ENCODE measurements around the gene POLR2H. TPM values are rescaled to one million over a fixed set of nuclear protein-coding genes. Genes with fewer than 3 reads are reported as not detected.

Gene POLR2H
- total RNA-seq, 2 experiments from 2014 or later: 74.4 to 79.9 TPM

DNA sequence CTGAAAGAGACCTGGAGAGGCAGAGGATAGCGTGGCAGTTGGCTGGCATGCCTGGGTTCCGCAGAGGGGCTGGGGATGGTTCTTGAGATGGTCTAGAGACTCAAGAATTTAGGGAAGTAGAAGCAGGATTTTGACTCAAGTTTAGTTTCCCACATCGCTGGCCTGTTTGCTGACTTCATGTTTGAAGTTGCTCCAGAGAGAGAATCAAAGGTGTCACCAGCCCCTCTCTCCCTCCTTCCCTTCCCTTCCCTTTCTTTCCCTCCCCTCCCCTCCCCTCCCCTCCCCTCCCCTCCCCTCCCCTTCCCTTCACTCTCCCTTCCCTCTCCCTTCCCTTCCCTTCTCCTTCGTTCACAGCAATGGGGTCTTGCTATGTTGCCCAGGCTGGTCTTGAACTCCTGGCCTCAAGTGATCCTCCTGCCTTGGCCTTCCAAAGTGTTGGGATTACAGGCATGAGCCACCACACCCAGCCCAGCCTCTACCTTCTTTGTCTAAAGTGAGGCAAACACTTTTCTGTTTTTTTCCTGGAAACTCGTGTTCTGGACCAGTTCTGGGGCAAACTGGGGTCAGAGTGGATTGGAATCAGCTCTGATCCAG, 28.5 kb downstream of the POLR2H start:
- no peak overlapping the region for H3K4me3 Mint-ChIP-seq
- CTCF ChIA-PET: interaction anchor here (1.5 to 2.4 kb wide), 3 partner anchors 17 to 19 kb away, joined by 3 to 9 read pairs (median 6); no protein-coding TSS in a partner anchor

DNA sequence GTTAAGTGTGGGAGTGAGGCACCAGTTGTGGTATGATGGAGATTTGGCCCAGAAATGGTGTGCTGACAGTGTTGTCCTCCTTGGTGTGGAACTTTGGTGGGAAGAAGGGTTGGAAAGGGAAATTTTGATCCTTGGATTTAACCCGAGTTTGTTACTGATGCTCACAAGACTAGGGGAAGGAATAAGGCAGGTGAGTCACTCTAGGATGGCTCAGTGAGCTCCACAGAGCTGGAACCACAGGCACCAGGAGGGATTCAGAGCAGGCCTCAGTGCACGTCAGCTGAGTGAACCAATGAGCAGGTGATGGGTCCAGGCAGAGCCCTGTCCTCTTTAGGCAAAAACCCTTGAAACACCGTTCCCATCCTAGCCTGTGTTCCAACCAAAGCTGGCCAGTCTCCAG, 29.8 kb downstream of the POLR2H start:
- H3K27me3 Mint-ChIP-seq: peaks cover 11% of the 10 kb centered on the region
- H3K4me1 Mint-ChIP-seq: no peaks in the 10 kb centered on the region
- DNase-seq: no peak
- H3K27ac Mint-ChIP-seq: no peak overlapping the region
- no peak overlapping the region for H3K4me3 Mint-ChIP-seq
- no peaks in the 10 kb centered on the region for H3K9me3 Mint-ChIP-seq
- H3K36me3 Mint-ChIP-seq (ENCODE audit: low read depth): no peaks in the 10 kb centered on the region
- ChIA-PET POLR2A (no interaction called here), CTCF (interaction anchor here (2.4 kb wide), 1 partner anchor 20 kb away, joined by 9 read pairs; no protein-coding TSS in a partner anchor)

More for the DNA sequence above, 28.5 kb downstream of the POLR2H start:
- Mint-ChIP-seq H3K36me3 (ENCODE audit: low read depth) (no peaks in the 10 kb centered on the region), H3K4me1 (no peaks in the 10 kb centered on the region), H3K27ac (no peak overlapping the region), H3K9me3 (no peaks in the 10 kb centered on the region), H3K27me3 (peaks cover 14% of the 10 kb centered on the region)
- no peak for DNase-seq
- POLR2A ChIA-PET: no interaction called here

- Mint-ChIP-seq H3K27ac (no peak overlapping the region), H3K4me3 (no peak overlapping the region), H3K27me3 (peaks cover 15% of the 10 kb centered on the region), H3K9me3 (no peaks in the 10 kb centered on the region), H3K36me3 (ENCODE audit: low read depth) (no peaks in the 10 kb centered on the region), H3K4me1 (no peaks in the 10 kb centered on the region)
- CTCF ChIA-PET: no interaction called here
- DNase-seq: no peak
- POLR2A ChIA-PET: no interaction called here
Observed at GRCh38 chr3:184395320-184395660, 33.8 kb downstream of the POLR2H start.

DNA sequence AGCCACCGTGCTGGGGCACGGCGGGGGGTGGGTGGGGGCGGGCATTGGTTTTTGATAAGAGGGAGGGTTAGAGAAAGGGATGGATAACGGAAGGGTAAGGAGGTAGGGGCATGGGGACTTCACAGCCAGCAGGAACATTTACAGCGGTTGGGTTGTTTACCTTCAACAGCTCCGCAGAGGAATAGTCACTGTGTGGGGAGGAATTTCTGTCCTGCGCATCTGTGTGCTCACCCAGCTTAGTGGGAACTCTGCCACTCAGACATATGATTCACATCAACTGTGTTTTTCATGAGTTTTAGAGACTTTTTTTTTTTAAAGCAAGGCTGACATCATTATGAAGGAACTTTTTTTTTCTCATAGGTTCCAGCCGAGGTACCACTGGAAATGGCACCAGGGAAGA, 37.9 kb downstream of the POLR2H start:
- H3K4me3 Mint-ChIP-seq: no peak overlapping the region

DNA sequence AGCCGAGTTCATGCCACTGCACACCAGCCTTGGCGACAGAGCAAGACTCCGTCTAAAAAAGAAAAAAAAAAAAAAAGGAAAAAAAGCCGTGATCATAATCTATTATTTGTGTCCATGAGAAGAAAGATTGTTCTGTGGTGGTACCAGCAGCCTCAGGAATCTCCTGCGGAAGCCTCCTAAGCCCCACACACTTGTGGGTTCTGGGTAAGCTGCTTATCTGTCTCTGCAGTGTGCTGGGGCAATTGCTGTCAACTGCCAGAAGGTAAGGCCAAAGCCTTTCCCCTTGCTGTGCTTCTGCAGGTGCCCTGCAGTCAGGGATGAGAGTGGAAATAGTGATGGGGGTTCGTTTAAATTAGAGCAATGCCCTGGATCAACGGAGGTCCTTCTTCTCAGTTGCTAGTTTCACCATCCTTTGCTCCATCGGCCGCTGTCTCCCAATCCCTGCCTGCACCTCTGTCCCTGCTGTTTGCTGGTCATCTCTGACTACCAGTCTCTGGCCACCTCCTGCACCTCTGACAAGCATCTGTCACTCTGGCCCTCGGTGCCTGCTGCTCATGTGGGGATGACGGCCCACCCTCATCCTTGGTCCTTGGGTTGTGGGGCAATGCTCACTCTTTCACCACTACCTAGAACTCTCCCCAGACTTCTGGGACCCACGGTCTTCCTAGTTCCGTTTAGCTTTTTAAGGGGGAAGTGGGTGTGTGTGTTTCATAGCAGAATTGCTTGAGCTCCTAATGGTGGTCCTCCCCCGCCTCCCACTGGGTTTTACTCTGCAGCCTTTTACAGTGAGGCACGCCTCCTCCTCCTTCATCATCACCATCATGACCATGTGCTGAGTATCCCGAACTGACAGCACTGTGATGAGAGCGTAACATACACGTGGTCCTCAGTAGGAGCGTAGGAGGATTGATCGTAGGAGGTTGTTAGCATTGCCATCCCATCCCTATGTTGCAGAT, 43.8 kb downstream of the POLR2H start:
- DNase-seq: no peak
- ChIA-PET POLR2A (no interaction called here), CTCF (interaction anchor here (0.6 to 2.0 kb wide), 2 partner anchors 13 to 19 kb away, joined by 3 to 6 read pairs; no protein-coding TSS in a partner anchor)
- H3K36me3 Mint-ChIP-seq (ENCODE audit: low read depth): no peaks in the 10 kb centered on the region
- H3K4me3 Mint-ChIP-seq: no peak overlapping the region
- H3K4me1 Mint-ChIP-seq: no peaks in the 10 kb centered on the region
- no peak overlapping the region for H3K27ac Mint-ChIP-seq
- H3K27me3 Mint-ChIP-seq: peaks cover 18% of the 10 kb centered on the region
- no peaks in the 10 kb centered on the region for H3K9me3 Mint-ChIP-seq

More for the DNA sequence above, 37.9 kb downstream of the POLR2H start:
- Mint-ChIP-seq H3K27ac (no peak overlapping the region), H3K4me1 (no peaks in the 10 kb centered on the region), H3K9me3 (no peaks in the 10 kb centered on the region), H3K36me3 (ENCODE audit: low read depth) (no peaks in the 10 kb centered on the region), H3K27me3 (peaks cover 28% of the 10 kb centered on the region)
- ChIA-PET POLR2A (no interaction called here), CTCF (no interaction called here)
- no peak for DNase-seq

DNA sequence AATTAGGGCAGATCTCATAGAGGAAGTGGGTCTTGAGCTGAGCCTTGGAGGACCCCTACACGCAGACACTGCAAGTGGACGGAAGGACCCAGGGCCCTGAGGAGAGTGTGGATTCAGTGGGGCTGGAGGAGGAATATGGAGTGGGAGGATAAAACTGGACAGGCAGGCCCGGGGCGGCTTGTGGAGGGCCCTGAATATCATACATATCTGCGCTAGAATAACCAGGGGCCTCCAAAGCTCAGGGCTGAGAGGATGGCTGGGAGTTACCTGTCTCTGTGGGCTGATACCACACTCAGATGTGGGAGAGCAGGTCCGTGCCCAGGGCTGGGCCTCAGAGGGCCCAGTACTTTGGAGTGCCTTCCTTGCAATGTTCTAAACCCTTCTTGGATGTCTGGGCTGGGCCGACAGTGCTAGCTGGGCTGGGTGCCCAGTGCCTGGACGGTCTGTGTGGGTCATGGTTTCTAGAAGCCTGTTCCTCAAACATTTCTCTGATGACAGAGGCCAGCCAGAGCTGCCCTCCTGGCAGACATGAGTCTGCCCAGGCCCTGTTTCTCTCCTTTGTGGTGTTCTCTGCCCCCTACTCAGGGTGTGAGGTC, 47.9 kb downstream of the POLR2H start:
- Mint-ChIP-seq H3K27me3 (no peaks in the 10 kb centered on the region), H3K27ac (peak overlapping the region; percentile 48), H3K4me1 (no peaks in the 10 kb centered on the region), H3K4me3 (no peak overlapping the region), H3K36me3 (ENCODE audit: low read depth) (no peaks in the 10 kb centered on the region), H3K9me3 (no peaks in the 10 kb centered on the region)
- ChIA-PET POLR2A (no interaction called here), CTCF (interaction anchor here (1.1 kb wide), 1 partner anchor 104 kb away, joined by 3 read pairs; no protein-coding TSS in a partner anchor)
- no peak for DNase-seq

- Mint-ChIP-seq H3K27me3 (no peaks in the 10 kb centered on the region), H3K4me1 (no peaks in the 10 kb centered on the region), H3K9me3 (no peaks in the 10 kb centered on the region), H3K27ac (no peak overlapping the region), H3K4me3 (no peak overlapping the region), H3K36me3 (ENCODE audit: low read depth) (no peaks in the 10 kb centered on the region)
- no peak for DNase-seq
- ChIA-PET POLR2A (no interaction called here), CTCF (interaction anchor here (0.6 to 1.1 kb wide), 2 partner anchors 103 to 182 kb away, joined by 3 to 4 read pairs; no protein-coding TSS in a partner anchor)
Observed at GRCh38 chr3:184409946-184410500, 48.5 kb downstream of the POLR2H start.

GRCh38 chr3:184414418-184415202, 53.1 kb downstream of the POLR2H start:
- H3K27me3 Mint-ChIP-seq: no peaks in the 10 kb centered on the region
- no peak overlapping the region for H3K4me3 Mint-ChIP-seq
- no peak for DNase-seq
- H3K27ac Mint-ChIP-seq: no peak overlapping the region
- peaks cover 2% of the 10 kb centered on the region for H3K4me1 Mint-ChIP-seq
- H3K36me3 Mint-ChIP-seq (ENCODE audit: low read depth): no peaks in the 10 kb centered on the region
- H3K9me3 Mint-ChIP-seq: no peaks in the 10 kb centered on the region
- POLR2A ChIA-PET: no interaction called here
- CTCF ChIA-PET: interaction anchor here (0.6 kb wide), 1 partner anchor 18 kb away, joined by 3 read pairs; no protein-coding TSS in a partner anchor

- ChIA-PET CTCF (no interaction called here), POLR2A (no interaction called here)
- Mint-ChIP-seq H3K27me3 (no peaks in the 10 kb centered on the region), H3K27ac (no peak overlapping the region), H3K4me3 (no peak overlapping the region), H3K36me3 (ENCODE audit: low read depth) (no peaks in the 10 kb centered on the region), H3K4me1 (peaks cover 2% of the 10 kb centered on the region), H3K9me3 (no peaks in the 10 kb centered on the region)
- no peak for DNase-seq
Observed at GRCh38 chr3:184415203-184415490, 53.6 kb downstream of the POLR2H start.

- peak; percentile 77 for DNase-seq
- ChIA-PET CTCF (interaction anchor here (0.6 to 1.8 kb wide), 6 partner anchors 12 to 1862 kb away, joined by 3 to 7 read pairs (median 4); no protein-coding TSS in a partner anchor), POLR2A (no interaction called here)
- Mint-ChIP-seq H3K27me3 (peaks cover 2% of the 10 kb centered on the region), H3K36me3 (ENCODE audit: low read depth) (no peaks in the 10 kb centered on the region), H3K9me3 (no peaks in the 10 kb centered on the region), H3K27ac (no peak overlapping the region), H3K4me3 (no peak overlapping the region), H3K4me1 (peaks cover 2% of the 10 kb centered on the region)
Observed at GRCh38 chr3:184417619-184418327, 56.3 kb downstream of the POLR2H start.

All from activated CD4-positive, alpha-beta T cell treated with anti-CD3 and anti-CD28 coated beads, Interleukin-2, amount 10 ng/mL, durations not matched to agents 7 days and 5 days (primary cell).